ENCODE measurements around the gene PROX1. TPM values are rescaled to one million over a fixed set of nuclear protein-coding genes. Genes with fewer than 3 reads are reported as not detected.
A peak's percentile ranks its signal among the peaks of the same experiment; 100 is the strongest.

PROX1 gene
- total and polyA plus RNA-seq, 2 donors (not counting 1 experiment from before 2014, with no cell fraction given): 0.24 to 3.8 TPM

DNA sequence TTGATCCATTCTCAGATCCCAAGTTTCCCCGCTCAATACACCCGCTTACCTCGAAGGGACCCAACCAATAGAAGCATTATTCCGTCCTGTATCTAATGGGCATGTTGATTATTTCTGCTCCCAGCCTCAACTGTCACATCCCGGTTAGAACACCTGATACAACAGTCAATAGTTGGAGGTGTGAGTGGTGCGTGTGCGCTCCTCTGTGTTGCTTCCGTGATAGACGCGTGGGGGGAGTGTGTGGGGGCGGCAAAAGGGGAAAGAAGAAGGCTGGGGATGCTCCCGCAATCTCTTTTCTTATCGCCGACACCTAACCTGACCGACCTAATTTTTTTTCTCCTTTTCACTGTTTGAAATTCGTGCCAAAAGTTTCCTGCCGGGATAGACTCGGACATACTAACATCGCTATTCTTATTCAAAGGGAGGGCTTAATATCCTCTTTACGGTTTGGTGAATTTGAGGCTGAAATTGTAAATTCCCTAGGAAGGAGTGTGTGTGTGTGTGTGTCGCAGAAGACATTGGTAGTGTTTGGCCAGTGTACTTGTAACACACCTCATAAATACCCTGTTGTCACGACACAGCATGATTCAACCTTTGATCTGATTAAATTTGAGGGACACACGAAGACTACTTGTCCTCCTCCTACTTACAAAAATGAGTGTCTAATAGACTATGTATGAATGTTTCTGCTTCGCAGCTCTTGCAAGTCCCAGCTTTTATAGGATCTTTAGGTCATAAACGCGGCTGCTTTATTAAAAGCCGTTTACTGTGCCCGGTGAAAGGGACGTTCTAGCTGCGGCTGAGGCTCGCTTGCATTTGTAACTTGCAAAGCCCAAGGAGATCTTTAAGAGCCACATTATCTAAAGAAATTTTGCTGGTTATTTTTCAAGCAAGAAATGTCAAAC lies 1.5 kb upstream of the PROX1 start:
- Mint-ChIP-seq H3K9me3 (ENCODE audit: insufficient read depth) (peaks cover 4% of the 10 kb centered on the region), H3K27ac (peak overlapping the region; percentile 17), H3K4me1 (peaks cover 35% of the 10 kb centered on the region), H3K27me3 (peaks cover 75% of the 10 kb centered on the region), H3K4me3 (peak overlapping the region; percentile 46)
- ATAC-seq (ENCODE audit: low read depth) (no peak), DNase-seq (peak; percentile 26)
- 9% methylated on average over 12 of the region's 31 CpGs for WGBS (ENCODE audit: insufficient coverage)
- POLR2A ChIA-PET: no interaction called here
- Histone ChIP-seq H3K4me3 (ENCODE audit: control extremely low read depth in 1 of 5, extremely low read depth in 1 of 5, insufficient read depth in 1 of 5, low read depth in 2 of 5, low read length in 4 of 5) (no peak overlapping the region), H3K36me3 (replicated peaks in 1 of 2; ENCODE audit: control extremely low read depth in 1 of 2, control insufficient read depth in 1 of 2, extremely low read depth in 1 of 2, insufficient read depth in 2 of 2, low read length in 1 of 2) (no peaks in the 10 kb centered on the region), H3K9me3 (ENCODE audit: control extremely low read depth in 1 of 3, control insufficient read depth in 2 of 3, insufficient read depth in 1 of 3, low read length in 2 of 3) (peaks cover 3 to 50% (median 9%) of the 10 kb centered on the region in 3 donors), H3K27me3 (replicated peaks in 1 of 4; ENCODE audit: control extremely low read depth in 1 of 4, control insufficient read depth in 3 of 4, insufficient read depth in 4 of 4, low read length in 3 of 4) (peaks cover 0 to 85% (median 65%) of the 10 kb centered on the region in 4 experiments), H3K4me2 (replicated peaks; ENCODE audit: low read depth, low read length, poor library complexity, severe bottlenecking) (no peak overlapping the region), H3K27ac (ENCODE audit: low read length in 2 of 2) (no peak overlapping the region), H3K4me1 (ENCODE audit: control insufficient read depth in 2 of 2, insufficient read depth in 2 of 2, low read length in 2 of 2) (peaks cover 21 to 37% of the 10 kb centered on the region in 2 donors), H3K9ac (ENCODE audit: low read length) (peak overlapping the region; percentile 2), H3K79me2 (ENCODE audit: control insufficient read depth, insufficient read depth, low read length) (no peaks in the 10 kb centered on the region), H4K20me1 (ENCODE audit: control insufficient read depth, insufficient read depth, low read length, poor library complexity, severe bottlenecking) (no peaks in the 10 kb centered on the region), H2AFZ (ENCODE audit: insufficient read depth, low read depth, low read length, poor library complexity, severe bottlenecking) (no peak overlapping the region)
- TF ChIP-seq CTCF (IDR thresholded peaks at IDR 0.05): no peak
- no peak for TF ChIP-seq EZH2 (IDR thresholded peaks at IDR 0.05; ENCODE audit: borderline replicate concordance, insufficient read depth, low read depth, low read length, poor library complexity, severe bottlenecking)
- CTCF ChIA-PET: no interaction called here
- intact Hi-C loops (cut with micrococcal nuclease): no loop called here

DNA sequence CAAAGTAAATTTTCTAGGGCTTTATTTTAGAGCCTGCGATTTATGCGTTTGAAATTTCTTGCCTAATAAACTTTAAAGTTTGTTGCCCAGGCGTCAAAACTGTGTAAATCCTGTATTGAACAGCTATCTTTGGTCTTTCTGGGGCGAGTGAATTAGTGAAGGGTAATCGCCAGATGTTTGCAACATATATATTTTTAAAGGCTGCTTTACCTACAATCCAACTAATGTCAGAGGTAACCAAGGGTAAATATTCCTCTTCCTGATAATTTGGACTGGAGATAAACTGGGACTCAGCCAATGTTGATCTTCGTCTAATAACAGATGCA lies 885 bp upstream of the PROX1 start:
- DNase-seq (peak; percentile 10), ATAC-seq (ENCODE audit: low read depth) (no peak)
- peak overlapping the region; percentile 2 for H3K9ac ChIP-seq (ENCODE audit: low read length)
- ChIA-PET CTCF (no interaction called here), POLR2A (no interaction called here)
- H3K36me3 ChIP-seq (replicated peaks in 1 of 2; ENCODE audit: control extremely low read depth in 1 of 2, control insufficient read depth in 1 of 2, extremely low read depth in 1 of 2, insufficient read depth in 2 of 2, low read length in 1 of 2): no peaks in the 10 kb centered on the region
- H3K27me3 ChIP-seq (replicated peaks in 1 of 4; ENCODE audit: control extremely low read depth in 1 of 4, control insufficient read depth in 3 of 4, insufficient read depth in 4 of 4, low read length in 3 of 4): peaks cover 0 to 79% (median 64%) of the 10 kb centered on the region in 4 experiments
- H3K4me1 Mint-ChIP-seq: peaks cover 35% of the 10 kb centered on the region
- no peak for TF ChIP-seq CTCF (IDR thresholded peaks at IDR 0.05)
- no peak for TF ChIP-seq EZH2 (IDR thresholded peaks at IDR 0.05; ENCODE audit: borderline replicate concordance, insufficient read depth, low read depth, low read length, poor library complexity, severe bottlenecking)
- peaks cover 4% of the 10 kb centered on the region for H3K9me3 Mint-ChIP-seq (ENCODE audit: insufficient read depth)
- H3K4me1 ChIP-seq (ENCODE audit: control insufficient read depth in 2 of 2, insufficient read depth in 2 of 2, low read length in 2 of 2): peaks cover 21 to 37% of the 10 kb centered on the region in 2 donors
- H3K79me2 ChIP-seq (ENCODE audit: control insufficient read depth, insufficient read depth, low read length): no peaks in the 10 kb centered on the region
- H3K27ac ChIP-seq (ENCODE audit: low read length in 2 of 2): no peak overlapping the region
- no peak overlapping the region for H2AFZ ChIP-seq (ENCODE audit: insufficient read depth, low read depth, low read length, poor library complexity, severe bottlenecking)
- no peak overlapping the region for H3K27ac Mint-ChIP-seq
- H3K9me3 ChIP-seq (ENCODE audit: control extremely low read depth in 1 of 3, control insufficient read depth in 2 of 3, insufficient read depth in 1 of 3, low read length in 2 of 3): peaks cover 3 to 50% (median 9%) of the 10 kb centered on the region in 3 donors
- H4K20me1 ChIP-seq (ENCODE audit: control insufficient read depth, insufficient read depth, low read length, poor library complexity, severe bottlenecking): no peaks in the 10 kb centered on the region
- peaks cover 73% of the 10 kb centered on the region for H3K27me3 Mint-ChIP-seq
- H3K4me3 ChIP-seq (ENCODE audit: control extremely low read depth in 1 of 5, extremely low read depth in 1 of 5, insufficient read depth in 1 of 5, low read depth in 2 of 5, low read length in 4 of 5): peak overlapping the region in 1 of 5 experiments; percentile 39
- intact Hi-C loops (cut with micrococcal nuclease): no loop called here
- 12% methylated on average over 3 of the region's 6 CpGs for WGBS (ENCODE audit: insufficient coverage)
- peak overlapping the region; percentile 79 for H3K4me2 ChIP-seq (replicated peaks; ENCODE audit: low read depth, low read length, poor library complexity, severe bottlenecking)
- peak overlapping the region; percentile 68 for H3K4me3 Mint-ChIP-seq

All from B cell (primary cell).